SK-N-MC (cell line): ENCODE results near the gene C20orf173.

ENCODE experiments used
- EZH2 ChIP-seq: fragments of 200-600 bp; sonication (generic); IDR thresholded peaks from one replicate; pipeline ENCODE4 v1.6.1; 2017; ENCODE audit warnings: antibody characterized with exemption
- FOXP2 ChIP-seq: optimal IDR thresholded peaks from 2 replicates; pipeline ENCODE3; 2011; ENCODE audit warnings: mild to moderate bottlenecking, moderate library complexity; ENCODE audit not compliant: insufficient read depth; ENCODE audit errors: extremely low read length, control extremely low read depth
- POLR2AphosphoS5 ChIP-seq: IDR thresholded peaks from 2 replicates; pipeline ENCODE4 v1.6.1; 2012; ENCODE audit warnings: mild to moderate bottlenecking, low read depth, low read length, borderline replicate concordance

DNA sequence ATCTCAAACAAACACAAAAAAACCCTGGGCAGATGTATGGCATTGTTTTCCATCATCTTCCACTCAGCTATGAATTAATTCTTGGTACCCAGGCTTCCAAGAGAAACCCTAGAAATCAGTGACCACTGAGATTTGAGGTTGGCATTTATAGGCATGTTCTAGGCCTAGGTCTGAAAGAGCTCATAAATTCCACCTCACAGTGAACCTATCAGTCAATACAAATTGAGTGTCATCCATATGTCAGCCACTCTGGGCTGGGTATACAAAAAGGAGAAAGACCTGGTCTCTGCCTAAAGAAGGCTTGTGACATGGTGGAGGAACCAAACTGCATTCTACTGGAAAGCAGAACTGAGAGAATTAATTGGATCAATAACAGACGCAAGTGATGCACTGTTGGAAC, 30.2 kb downstream of the C20orf173 start:
- TF ChIP-seq POLR2AphosphoS5 = no peak
- TF ChIP-seq EZH2 = no peak
- TF ChIP-seq FOXP2 = no peak
